DMS 273 treated with DMSO at 0.1 percent for 48 hours (cell line): Measurements from ENCODE around the gene EPHA8.

Experiments
- DNase-seq: peaks from one replicate; lab custom pipeline; 2025; lab: John Stamatoyannopoulos, UW

The EPHA8 gene

DNA sequence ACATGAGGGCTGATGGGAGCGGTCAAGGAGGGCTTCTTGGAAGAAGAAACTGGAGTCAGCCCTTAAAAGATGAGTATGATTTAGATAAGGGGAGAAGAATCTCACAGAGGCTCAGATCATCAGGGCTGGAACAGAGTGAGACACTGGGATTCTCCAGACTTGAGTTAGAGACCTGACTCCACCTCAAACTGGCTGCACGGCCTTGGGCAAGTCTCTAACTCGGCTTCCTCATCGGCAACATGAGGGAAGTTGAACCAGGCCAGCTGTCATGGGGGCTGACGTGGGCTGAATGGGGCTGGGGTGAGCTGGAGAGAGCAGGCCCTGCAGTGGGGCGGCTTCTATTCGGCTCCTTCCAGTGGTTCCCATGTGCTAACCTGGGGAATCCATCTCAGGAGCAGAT is 82.6 kb downstream of the EPHA8 start:
- no peak for DNase-seq

DNA sequence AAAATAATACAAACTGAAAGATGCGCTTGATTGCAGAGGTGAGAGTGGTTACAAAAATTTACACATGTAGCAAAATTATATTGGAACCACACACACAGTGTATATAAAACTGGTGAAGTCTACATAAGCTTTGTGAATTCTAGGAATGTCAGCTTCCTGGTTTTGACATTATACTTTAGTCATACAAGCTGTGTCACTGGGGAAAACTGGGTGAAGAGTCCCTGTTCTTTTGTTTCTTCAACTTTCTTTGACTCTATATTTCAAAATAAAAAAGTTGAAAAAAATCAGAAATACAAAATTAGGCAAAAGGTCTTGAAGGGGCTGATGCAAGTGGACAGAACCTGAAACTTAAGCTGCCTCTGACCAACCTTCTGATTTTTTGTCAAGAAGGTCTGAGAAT is 83.1 kb downstream of the EPHA8 start:
- DNase-seq: no peak

DNA sequence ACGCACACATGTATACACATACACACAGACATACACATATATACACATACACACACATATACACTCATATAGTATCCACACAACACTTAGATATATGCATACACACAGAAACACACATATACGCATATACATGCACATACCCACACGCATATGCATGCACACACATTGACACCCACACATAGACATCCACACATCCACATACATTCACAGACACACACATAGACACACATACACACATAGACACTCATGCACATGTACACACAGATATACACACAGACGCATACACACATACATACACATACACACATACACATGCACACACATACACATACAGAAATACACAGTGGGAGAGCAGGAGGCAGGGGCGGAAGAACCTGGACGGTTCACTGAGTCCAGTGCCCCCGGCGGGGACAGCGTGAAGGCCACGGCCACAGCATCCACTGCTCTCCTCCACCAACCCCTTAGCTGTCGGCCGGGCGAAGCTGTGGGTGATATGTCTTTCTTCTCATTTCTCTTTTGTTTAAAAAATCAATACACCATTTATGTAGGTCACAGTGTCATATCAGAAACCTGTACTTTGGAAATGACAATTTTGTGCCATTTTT is 86.9 kb downstream of the EPHA8 start:
- no peak for DNase-seq

DNA sequence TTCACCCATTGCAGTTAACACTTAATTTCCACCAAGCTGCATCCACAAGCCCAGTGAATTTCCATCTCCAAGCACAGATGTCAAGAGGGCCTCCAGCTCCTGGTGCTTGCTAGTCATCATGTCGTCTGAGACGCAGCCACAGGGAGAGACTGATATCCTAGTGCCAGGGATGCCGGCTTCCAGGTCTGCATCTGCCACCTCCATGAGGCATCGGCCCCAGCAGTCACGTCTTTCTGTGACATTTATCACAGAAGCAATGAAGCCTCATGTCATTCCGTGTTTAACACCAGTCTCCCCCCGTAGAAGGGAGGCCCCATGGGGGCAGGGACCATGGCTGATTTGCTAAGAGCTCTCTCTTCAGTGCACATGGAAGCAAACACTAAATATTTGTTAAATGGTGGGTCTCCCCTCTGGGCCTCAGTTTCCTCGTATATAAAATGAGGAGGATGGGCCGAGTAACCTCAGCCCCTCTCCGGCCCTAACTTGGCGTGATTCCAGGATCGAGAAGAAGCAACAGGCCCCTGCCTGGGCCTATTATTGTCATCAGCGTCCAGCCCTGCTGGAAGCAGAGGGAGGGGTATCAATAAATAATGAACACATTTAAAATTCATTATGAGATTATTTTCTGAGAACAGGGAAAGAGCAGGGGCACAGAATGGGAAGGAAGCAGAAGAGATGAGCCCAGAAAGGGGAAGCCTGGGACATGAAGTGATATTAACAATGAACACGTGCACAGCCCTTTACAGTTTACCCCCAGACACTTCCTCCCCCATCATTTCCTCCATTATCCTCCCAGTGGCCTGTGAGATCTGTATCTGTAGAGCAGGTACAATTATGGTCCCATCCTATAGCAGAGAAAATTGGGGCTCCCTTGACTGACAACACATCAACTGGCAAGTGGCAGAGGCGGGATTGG is 88.9 kb downstream of the EPHA8 start:
- no peak for DNase-seq

DNA sequence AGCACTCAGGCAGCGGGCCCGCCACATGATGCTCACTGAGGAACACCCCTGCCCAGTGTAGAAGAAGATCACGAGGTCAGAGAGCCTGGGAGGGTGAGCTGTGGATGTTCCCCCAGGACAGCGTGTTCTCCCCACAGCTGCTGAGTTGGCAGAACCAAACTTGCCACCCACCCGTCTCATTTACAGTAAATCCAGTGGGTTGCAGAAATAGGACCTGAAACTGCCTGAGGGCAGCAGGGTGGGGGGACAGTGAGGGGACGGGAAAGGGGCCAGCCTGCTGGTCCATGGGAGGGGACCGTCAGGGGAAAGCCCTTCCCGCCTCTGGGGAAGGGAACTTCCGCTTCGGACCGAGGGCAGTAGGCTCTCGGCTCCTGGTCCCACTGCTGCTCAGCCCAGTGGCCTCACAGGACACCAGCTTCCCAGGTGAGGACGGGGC is 89.6 kb downstream of the EPHA8 start, which contains the start of gene C1QB:
Gene C1QB, plus strand, starts transcription at position 356 of the 436 bp plus-strand sequence. CDS start 6,227 bp downstream, outside the sequence.
- no peak for DNase-seq
